ENCODE data around the gene ELF1.
A peak's percentile ranks its signal among the peaks of the same experiment; 100 is the strongest.
"Not testable (repeated sequence)": the region's sequence is repeated elsewhere in the genome, so short reads cannot be mapped to it uniquely, and the experiment has no call there.

ELF1 gene

GRCh38 chr13:40983259-40983658 is 35.9 kb downstream of the ELF1 start:
- no peak for DNase-seq

DNA sequence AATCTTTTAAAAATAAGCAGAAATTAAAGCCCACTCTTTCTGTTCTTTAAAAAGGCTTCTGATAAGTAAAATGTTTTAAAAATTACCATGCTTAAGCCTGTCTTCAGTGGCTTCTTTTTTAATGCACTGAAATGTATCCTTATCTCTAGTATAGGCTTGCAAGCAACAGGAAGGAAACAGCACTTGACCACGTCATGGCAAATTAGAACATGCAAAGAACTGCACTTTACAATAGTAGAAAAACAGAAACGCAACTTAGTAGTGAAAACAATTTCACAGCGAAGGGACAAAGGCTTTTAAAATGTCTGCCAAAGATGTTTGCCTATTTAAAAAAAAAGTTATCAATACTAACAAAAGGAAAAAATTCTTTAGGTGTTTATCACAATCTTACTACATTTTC is 36.3 kb downstream of the ELF1 start:
- DNase-seq: peak in 3 of 58 donors; percentile 6 to 38 (median 13)

DNA sequence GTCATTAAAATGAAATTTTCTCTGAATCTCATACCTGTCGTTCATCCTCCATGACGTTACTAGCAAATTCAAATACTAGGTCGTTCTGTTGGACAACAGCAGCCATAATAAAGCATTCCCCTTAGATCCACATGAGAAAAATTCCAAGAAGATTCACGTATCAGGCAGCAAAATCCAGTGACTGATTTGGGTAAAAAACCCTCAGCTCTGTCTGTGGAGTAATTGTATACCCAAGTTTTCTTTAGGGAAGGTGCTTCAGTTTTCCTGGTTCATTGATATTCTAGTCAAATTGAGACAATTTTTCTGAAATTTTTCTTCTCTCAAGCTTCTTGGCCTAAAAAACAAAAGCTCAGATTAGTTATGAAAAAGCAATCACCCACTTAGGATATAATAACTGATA is 37.2 kb downstream of the ELF1 start:
- no peak for DNase-seq

GRCh38 chr13:40981361-40981760 is 37.8 kb downstream of the ELF1 start:
- no peak for DNase-seq

- DNase-seq: no peak
Observed at GRCh38 chr13:40980461-40980860, 38.7 kb downstream of the ELF1 start.

DNA sequence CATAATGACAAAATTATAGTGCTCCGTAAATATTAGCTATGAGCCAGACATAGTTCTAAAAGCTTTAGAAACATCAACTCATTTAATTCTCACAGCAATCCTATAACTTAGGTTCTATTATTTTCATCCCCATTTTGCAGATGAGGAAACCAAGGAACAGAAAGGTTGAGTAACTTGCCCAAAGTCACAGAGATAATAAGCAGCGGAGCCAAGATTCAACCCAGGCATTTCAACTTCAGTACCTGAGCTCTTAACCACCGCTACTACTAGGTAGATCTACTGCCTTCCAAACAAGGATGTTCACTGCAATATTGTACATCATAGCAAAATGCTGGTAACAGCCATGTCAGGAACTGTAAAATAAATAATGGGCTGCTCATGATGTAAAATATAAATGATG is 39.9 kb downstream of the ELF1 start:
- no peak for DNase-seq

- not testable (repeated sequence) for DNase-seq
Observed at GRCh38 chr13:40978109-40978508, 41.0 kb downstream of the ELF1 start.

GRCh38 chr13:40975441-40975840 is 43.7 kb downstream of the ELF1 start:
- no peak for DNase-seq

- no peak for DNase-seq
Observed at GRCh38 chr13:40974460-40975407, 44.4 kb downstream of the ELF1 start.

DNA sequence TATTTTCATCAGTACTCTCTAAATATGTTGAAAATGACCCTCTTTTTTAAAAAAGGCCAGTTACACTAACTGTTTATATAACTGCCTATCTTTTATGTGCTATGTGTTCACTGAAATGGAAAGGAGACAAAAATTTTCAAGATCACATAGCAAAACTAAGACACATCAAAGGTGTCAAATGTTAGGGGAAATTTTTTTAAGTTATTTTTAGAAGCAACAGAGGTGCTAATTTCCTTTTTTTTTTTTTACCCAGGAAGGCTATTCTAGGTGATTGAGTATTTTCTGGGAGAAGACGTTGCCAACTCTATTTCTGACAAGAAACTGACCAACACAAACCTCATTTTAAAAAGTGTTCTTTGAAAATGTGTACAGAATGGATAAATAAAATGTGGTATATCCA is 45.7 kb downstream of the ELF1 start:
- DNase-seq: no peak

DNA sequence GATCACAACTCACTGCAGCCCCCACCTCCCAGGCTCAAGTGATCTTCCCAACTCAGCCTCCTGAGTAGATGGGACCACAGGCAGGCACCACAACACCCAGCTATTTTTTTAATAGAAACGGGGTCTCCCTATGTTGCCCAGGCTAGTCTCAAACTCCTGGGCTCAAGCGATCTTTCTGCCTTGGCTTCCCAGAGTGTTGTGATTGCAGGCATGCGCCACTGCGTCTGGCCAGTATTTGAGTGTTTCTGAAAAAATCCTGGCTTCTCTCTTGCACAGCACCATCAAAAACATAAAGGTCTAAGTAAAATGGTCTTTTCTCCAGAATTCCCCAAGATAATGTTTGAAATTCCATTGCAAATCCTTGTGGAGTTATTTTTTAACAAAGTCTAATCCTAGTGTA is 47.8 kb downstream of the ELF1 start:
- DNase-seq: no peak

DNA sequence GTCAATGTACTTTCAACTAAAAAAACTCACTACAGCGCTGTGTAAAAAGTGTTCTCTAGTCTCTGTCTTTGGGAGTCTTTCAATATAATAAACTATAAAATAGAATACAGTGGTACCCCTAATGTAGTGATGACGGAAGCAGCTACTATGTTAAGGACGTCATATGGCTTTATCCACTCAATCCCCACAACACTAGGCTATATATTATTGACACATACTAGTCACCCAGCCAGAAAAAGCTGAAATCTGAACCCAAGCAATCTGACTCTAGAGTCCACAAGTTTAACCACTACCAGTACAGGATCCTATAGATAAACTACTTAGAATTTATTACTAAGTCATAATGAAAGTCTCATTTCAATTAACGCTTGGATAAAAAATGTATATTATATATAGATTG is 48.3 kb downstream of the ELF1 start:
- no peak for DNase-seq

DNA sequence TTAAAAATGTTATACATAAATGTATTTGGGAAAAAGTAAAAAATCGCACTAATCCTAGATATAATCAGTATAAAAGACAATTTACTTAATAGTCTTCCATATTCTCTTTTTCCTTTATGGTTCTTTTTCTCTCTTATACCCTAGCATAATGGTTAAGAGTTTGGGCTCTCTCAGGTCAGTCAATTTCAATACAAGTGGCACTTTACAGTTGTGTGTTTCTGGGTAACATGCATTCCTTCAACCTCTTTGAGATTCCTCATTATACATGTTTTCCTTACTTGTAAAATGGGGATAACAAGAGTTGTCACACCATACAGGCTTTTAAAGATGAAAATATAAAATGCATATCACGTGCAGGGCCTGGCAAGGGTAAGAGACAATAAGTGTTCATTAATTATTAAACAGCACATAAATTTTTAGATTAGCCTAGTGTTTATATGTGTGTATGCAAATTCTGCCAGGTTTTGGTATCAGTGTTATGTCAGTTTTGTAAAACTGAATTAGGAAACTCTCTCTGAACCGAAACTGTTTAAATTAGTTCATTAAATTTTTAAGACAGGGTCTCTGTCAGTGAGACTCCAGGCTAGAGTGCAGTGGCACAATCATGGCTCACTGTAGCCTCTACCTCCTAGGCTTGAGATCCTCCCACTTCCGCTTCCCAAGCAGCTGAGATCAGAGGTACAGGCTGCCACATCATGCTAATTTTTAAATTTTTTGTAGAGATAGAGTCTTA is 49.8 kb downstream of the ELF1 start:
- DNase-seq: no peak

DNA sequence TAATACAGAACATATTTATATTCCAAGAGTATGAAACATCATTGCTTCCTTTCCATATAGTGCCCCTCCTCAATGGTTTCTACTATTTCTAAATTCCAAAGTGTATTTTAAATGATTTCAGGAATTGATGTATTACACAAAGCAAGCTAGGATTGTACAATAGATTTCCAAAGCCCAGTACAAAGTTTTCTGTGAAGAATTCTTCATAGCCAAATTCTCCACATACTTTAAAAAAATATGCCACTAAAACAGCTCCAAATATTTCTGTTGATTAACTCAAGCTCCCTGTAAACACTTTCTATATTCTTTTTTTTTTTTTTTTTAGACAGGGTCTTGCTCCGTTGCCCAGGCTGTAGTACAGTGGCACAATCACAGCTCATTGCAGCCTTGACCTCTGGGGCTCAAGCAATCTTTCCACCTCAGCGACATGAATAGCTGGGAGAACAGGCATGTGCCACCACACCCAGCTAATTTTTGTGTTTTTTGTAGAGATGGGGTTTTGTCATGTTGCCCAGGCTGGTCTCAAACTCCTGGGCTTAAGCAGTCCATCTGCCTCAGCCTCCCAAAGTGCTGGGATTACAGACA is 50.6 kb downstream of the ELF1 start:
- DNase-seq: no peak

DNA sequence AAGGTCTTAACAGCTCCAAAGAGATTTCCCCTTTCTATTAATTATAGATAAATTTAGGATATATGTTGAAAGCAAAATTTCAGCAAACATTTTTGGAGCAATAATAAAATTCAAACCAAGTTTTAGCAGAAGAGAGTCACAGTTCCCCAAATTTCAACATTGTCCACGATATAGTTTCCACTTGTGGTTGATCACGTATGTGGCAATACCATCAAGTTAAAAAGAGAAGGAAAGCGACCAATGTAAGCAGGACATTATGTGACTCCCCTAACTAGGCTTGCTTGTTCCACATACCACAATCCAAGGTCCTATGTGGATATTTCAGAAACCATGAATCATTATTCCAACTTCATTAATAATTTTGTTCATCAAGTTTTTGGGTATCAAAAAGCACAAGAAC is 52.8 kb downstream of the ELF1 start:
- DNase-seq: no peak

DNA sequence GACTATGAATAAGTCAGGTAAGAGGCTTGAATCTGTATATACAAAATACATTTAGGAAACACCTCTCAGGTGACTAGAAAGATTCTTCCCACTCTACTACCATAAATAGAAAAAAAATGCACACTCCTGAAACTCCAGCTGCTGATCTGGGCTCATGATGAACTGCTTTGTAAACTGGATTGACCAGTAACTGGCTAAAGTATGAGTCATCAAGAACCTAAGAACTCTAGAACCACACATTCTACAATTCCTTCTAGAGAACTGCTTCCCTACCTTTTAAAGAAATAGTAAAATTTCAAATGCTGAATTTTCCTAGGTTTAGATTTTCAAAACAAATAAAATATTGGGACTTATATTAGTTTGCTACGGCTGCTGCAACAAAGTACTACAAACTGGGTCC is 55.2 kb downstream of the ELF1 start:
- no peak for DNase-seq

DNA sequence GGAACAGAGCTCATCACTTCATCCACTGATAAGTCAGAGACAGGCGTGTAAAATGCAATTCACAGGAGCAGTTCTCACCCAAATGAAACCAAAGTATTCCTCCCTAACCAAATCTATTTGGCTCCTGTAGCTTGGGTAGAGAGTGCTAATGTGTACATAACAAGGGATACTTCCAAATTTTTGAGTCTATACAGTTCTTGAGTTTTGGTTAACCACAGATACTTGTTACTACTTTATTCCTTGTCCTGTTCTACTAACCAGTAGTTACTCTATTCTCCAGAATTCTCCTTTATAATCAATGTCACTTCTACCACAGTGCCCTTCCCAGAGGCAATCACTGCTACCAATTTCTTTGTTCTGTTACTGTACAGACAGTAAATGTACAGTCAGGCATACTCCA is 57.3 kb downstream of the ELF1 start:
- no peak for DNase-seq

GRCh38 chr13:40961214-40961613 is 57.9 kb downstream of the ELF1 start:
- no peak for DNase-seq

GRCh38 chr13:40960716-40961115 is 58.4 kb downstream of the ELF1 start:
- no peak for DNase-seq

DNA sequence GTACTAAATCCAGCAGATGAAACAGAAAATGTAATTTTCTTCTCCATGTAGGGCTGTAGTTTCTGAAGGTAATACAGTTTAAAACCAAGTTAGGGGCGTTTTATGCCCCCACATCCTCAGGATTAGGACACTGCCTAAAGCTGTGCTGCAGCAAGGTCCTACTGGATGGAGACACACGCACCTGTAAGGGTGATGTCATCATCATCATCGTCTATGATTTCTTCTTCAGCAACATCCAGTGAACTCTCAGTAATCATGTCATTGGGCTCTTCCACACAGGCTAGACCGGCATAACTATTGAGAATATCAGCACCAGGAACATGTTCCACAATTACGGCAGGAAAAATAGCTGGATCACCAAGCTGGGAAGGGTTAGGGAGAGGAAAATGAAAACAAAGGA is 60.5 kb downstream of the ELF1 start:
- no peak for DNase-seq

DNA sequence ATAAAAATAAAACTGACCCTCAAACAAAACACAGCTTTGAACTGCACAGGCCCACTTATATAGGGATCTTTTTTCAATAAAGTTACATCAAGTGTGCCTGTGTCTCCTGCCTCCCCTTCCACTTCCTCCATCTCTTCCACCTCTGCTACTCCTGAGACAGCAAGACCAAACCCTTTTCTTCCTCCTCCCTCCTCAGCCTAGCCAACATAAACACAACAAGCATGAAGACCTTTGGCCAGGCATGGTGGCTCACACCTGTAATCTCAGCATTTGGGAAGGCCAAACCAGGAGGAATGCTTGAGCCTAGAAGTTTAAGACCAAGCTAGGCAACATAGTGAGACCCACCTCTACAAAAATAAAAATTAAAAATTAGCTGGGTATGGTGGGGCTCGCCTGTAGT is 72.6 kb downstream of the ELF1 start:
- no peak for DNase-seq

GRCh38 chr13:40943073-40943472 is 76.0 kb downstream of the ELF1 start:
- no peak for DNase-seq

All from anterior cingulate cortex (tissue), 58 donors.